NCI-H187 (cell line): Measurements from ENCODE around the gene PKP3.
A peak's percentile ranks its signal among the peaks of the same experiment; 100 is the strongest.

Experiments
- DNase-seq, 2 experiments: peaks; one replicate each; lab custom pipeline; 2025; lab: John Stamatoyannopoulos, UW

The PKP3 gene

GRCh38 chr11:444396-445144, 50.6 kb downstream of the PKP3 start:
- DNase-seq, result peak; percentile 75 to 77

GRCh38 chr11:445765-446588, 52.0 kb downstream of the PKP3 start:
- peak; percentile 24 to 26 for DNase-seq

GRCh38 chr11:446891-447290, 52.9 kb downstream of the PKP3 start:
- peak; percentile 66 to 76 for DNase-seq

GRCh38 chr11:447923-448731, 54.1 kb downstream of the PKP3 start:
- peak; percentile 97 to 98 for DNase-seq

- peak; percentile 88 to 93 for DNase-seq
Observed at GRCh38 chr11:449889-450808, 56.1 kb downstream of the PKP3 start, which contains the start of gene PTDSS2. TSS of gene PTDSS2 (plus strand) at chr11:450279. CDS start at chr11:450456, 177 bp downstream.

GRCh38 chr11:450809-451451, 56.9 kb downstream of the PKP3 start:
- DNase-seq, result peak; percentile 33 to 39

- DNase-seq, result no peak
Observed at GRCh38 chr11:451738-452137, 57.7 kb downstream of the PKP3 start.

GRCh38 chr11:452203-452744, 58.3 kb downstream of the PKP3 start:
- DNase-seq, result no peak

- DNase-seq, result no peak
Observed at GRCh38 chr11:452916-453527, 59.0 kb downstream of the PKP3 start.

GRCh38 chr11:453564-453963, 59.6 kb downstream of the PKP3 start:
- no peak for DNase-seq

GRCh38 chr11:454043-454442, 60.0 kb downstream of the PKP3 start:
- DNase-seq, result no peak
